ENCODE data around the gene FRMD1.

The FRMD1 gene

DNA sequence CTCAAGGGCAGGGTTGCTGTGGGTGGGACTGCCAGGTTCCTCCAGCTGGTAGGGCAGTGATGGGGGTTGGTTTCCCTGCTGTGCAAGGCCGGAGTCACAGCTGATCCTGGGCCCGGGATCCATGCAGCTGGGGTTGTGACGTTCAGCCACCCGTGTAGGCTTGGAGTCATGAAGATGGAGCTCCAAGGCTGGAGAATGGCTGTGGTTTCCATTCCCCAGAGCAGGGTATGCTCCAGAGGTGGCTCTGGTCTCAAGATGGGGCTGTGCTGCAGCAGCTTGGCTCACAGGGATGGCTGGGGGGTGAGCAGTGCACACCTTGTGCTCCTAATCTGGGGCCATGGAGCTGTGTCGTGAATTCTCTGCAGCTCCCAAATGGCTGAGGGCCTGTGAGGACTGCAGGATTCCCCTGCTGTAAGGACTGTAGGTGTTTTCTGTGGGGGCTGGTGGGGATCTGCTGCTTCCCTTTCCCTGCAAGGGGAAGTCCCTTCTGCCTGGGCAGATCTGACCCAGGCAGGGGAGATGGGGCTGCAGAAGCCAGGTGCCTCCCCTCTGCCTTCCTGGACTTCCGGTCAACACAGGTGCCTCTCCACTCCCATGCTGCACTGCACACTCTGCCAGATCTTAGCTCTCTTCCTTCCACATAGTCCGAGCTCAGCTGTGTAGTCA lies 65.6 kb downstream of the FRMD1 start:
- ATAC-seq (replicated peaks; ENCODE audit: extremely low read depth, poor library complexity, severe bottlenecking) (no peak), DNase-seq (ENCODE audit: low spot score in 2 of 2) (no peak)
- H3K27ac Mint-ChIP-seq (ENCODE audit: low read depth) = no peak overlapping the region
- H3K9me3 Mint-ChIP-seq = peaks cover 32% of the 10 kb centered on the region
- H3K4me3 Mint-ChIP-seq = no peak overlapping the region
- H3K4me1 Mint-ChIP-seq = no peaks in the 10 kb centered on the region
- H3K36me3 Mint-ChIP-seq (ENCODE audit: insufficient read depth) = no peaks in the 10 kb centered on the region
- peaks cover 37% of the 10 kb centered on the region for H3K27me3 Mint-ChIP-seq

- Mint-ChIP-seq H3K27ac (ENCODE audit: low read depth) (no peak overlapping the region), H3K4me1 (no peaks in the 10 kb centered on the region), H3K9me3 (peaks cover 32% of the 10 kb centered on the region), H3K36me3 (ENCODE audit: insufficient read depth) (no peaks in the 10 kb centered on the region), H3K27me3 (peaks cover 37% of the 10 kb centered on the region), H3K4me3 (no peak overlapping the region)
- ATAC-seq (replicated peaks; ENCODE audit: extremely low read depth, poor library complexity, severe bottlenecking) = no peak
- DNase-seq (ENCODE audit: low spot score in 2 of 2) = no peak
Observed at GRCh38 chr6:168012431-168013249, 66.4 kb downstream of the FRMD1 start.

- DNase-seq (ENCODE audit: low spot score in 2 of 2) (no peak), ATAC-seq (replicated peaks; ENCODE audit: extremely low read depth, poor library complexity, severe bottlenecking) (no peak)
- Mint-ChIP-seq H3K9me3 (peaks cover 32% of the 10 kb centered on the region), H3K4me1 (no peaks in the 10 kb centered on the region), H3K4me3 (no peak overlapping the region), H3K36me3 (ENCODE audit: insufficient read depth) (no peaks in the 10 kb centered on the region), H3K27me3 (peaks cover 23% of the 10 kb centered on the region), H3K27ac (ENCODE audit: low read depth) (no peak overlapping the region)
Observed at GRCh38 chr6:168011291-168011690, 67.7 kb downstream of the FRMD1 start.

DNA sequence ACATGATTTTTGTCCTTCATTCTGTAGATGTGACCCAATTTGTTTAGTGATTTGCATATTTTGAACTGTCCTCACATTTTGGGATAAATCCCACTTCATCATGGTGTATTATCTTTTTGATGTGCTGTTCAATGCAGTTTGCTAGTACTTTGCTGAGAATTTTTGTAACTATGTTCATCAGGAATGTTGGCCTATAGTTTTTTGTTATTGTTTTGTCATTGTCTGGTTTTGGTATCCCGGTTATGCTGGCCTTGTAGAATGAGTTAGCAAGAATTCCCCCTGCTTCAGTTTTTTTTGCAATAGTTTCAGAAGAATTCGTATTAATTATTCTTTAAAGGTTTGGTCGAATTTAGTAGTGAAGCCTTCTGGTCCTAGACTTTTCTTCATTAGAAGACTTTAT lies 69.7 kb downstream of the FRMD1 start:
- no peak overlapping the region for H3K4me3 Mint-ChIP-seq
- peaks cover 13% of the 10 kb centered on the region for H3K27me3 Mint-ChIP-seq
- ATAC-seq (replicated peaks; ENCODE audit: extremely low read depth, poor library complexity, severe bottlenecking) = no peak
- no peak overlapping the region for H3K27ac Mint-ChIP-seq (ENCODE audit: low read depth)
- no peaks in the 10 kb centered on the region for H3K4me1 Mint-ChIP-seq
- no peaks in the 10 kb centered on the region for H3K36me3 Mint-ChIP-seq (ENCODE audit: insufficient read depth)
- DNase-seq (ENCODE audit: low spot score in 2 of 2) = no peak
- peaks cover 32% of the 10 kb centered on the region for H3K9me3 Mint-ChIP-seq

DNA sequence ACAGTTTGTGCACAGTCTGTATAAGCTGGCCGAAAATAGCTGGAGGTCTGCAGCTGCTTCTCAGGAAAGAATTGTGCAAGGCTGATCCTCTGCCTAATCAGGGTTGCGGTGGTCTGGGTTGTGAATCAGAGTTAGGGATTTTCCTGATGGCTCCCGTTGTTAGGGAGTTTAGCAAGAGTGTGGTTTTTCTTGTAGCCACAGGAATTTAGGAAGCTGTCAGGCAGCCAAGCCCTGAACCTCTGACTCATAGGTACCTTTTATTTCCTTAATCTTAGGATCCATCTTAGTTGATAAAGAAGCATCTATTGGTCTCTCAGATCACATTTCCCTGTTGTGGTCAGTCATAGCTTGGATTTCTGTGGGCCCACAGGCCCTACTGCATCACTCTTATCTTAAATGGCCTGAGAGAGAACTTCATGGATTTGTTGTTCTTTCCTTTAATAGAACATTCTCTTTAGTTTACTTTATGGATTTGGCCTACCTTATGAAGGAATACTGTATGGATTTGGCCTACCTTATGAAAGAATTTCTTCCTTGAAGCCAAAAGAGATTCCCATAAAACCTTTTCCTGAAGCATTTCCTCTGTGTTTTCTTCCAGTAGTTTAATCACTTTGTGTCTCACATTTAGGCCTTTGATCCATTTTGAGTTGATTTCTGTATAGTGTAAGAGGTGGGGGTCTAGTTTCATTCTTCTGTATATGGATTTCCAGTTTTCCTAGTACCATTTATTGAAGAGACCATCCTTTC lies 71.2 kb downstream of the FRMD1 start:
- H3K27ac Mint-ChIP-seq (ENCODE audit: low read depth) = no peak overlapping the region
- DNase-seq (ENCODE audit: low spot score in 2 of 2) (no peak), ATAC-seq (replicated peaks; ENCODE audit: extremely low read depth, poor library complexity, severe bottlenecking) (no peak)
- peaks cover 27% of the 10 kb centered on the region for H3K9me3 Mint-ChIP-seq
- H3K27me3 Mint-ChIP-seq = peaks cover 10% of the 10 kb centered on the region
- H3K4me3 Mint-ChIP-seq = no peak overlapping the region
- no peaks in the 10 kb centered on the region for H3K36me3 Mint-ChIP-seq (ENCODE audit: insufficient read depth)
- no peaks in the 10 kb centered on the region for H3K4me1 Mint-ChIP-seq

DNA sequence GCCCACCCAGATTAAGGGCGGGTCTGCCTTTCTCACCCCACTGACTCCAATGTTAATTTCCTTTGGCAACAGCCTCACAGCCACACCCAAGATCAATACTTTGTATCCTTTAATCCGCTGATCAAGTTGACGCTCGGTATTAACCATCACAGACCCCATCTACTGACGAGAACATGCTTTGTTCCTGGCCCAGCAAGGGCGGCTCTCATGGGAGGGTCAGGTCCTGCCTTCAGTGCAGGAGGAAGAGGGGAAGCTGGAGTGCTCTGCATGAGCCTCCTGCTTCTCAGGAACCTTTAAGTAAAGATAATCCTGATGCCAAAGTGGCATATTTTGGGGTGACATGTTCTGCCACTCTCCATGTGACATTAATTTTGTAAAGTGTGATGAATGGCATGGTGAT lies 73.2 kb downstream of the FRMD1 start:
- no peak for DNase-seq (ENCODE audit: low spot score in 2 of 2)
- Mint-ChIP-seq H3K27me3 (peaks cover 10% of the 10 kb centered on the region), H3K27ac (ENCODE audit: low read depth) (no peak overlapping the region), H3K4me3 (no peak overlapping the region), H3K4me1 (no peaks in the 10 kb centered on the region), H3K9me3 (peaks cover 14% of the 10 kb centered on the region), H3K36me3 (ENCODE audit: insufficient read depth) (no peaks in the 10 kb centered on the region)
- ATAC-seq (replicated peaks; ENCODE audit: extremely low read depth, poor library complexity, severe bottlenecking) = no peak

- Mint-ChIP-seq H3K27ac (ENCODE audit: low read depth) (no peak overlapping the region), H3K27me3 (peaks cover 10% of the 10 kb centered on the region), H3K4me3 (no peak overlapping the region), H3K36me3 (ENCODE audit: insufficient read depth) (no peaks in the 10 kb centered on the region), H3K9me3 (peaks cover 5% of the 10 kb centered on the region), H3K4me1 (no peaks in the 10 kb centered on the region)
- DNase-seq (ENCODE audit: low spot score in 2 of 2) = no peak
- no peak for ATAC-seq (replicated peaks; ENCODE audit: extremely low read depth, poor library complexity, severe bottlenecking)
Observed at GRCh38 chr6:168004945-168005344, 74.1 kb downstream of the FRMD1 start.

DNA sequence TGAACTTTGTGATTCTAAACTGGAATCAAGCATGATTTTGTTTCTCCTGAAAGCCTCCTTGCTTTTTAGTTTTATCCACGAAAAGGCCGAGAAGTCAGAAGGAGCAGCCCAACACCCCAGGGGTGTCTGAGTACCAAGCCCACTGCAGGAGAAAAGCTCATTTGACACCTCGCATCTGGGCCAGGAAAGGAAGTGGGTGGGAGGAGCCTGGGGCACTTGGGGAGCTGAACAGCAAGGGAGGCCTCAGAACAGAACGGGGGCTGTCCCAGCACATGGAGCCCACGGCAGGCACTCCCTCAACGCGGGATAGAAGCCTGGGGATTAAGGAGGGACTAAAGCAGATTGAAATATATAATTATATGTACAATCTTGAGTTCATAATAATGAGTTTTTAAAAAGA lies 75.0 kb downstream of the FRMD1 start:
- no peaks in the 10 kb centered on the region for H3K4me1 Mint-ChIP-seq
- no peak overlapping the region for H3K4me3 Mint-ChIP-seq
- no peaks in the 10 kb centered on the region for H3K36me3 Mint-ChIP-seq (ENCODE audit: insufficient read depth)
- no peak overlapping the region for H3K27ac Mint-ChIP-seq (ENCODE audit: low read depth)
- ATAC-seq (replicated peaks; ENCODE audit: extremely low read depth, poor library complexity, severe bottlenecking) (no peak), DNase-seq (ENCODE audit: low spot score in 2 of 2) (no peak)
- peaks cover 10% of the 10 kb centered on the region for H3K27me3 Mint-ChIP-seq
- peaks cover 3% of the 10 kb centered on the region for H3K9me3 Mint-ChIP-seq

Data from central memory CD8-positive, alpha-beta T cell (primary cell).